ENCODE data around the gene HAUS1. TPM values are rescaled to one million over a fixed set of nuclear protein-coding genes. Genes with fewer than 3 reads are reported as not detected.

HAUS1 gene
- total RNA-seq, 1 experiment from 2014 or later = 58.7 TPM

DNA sequence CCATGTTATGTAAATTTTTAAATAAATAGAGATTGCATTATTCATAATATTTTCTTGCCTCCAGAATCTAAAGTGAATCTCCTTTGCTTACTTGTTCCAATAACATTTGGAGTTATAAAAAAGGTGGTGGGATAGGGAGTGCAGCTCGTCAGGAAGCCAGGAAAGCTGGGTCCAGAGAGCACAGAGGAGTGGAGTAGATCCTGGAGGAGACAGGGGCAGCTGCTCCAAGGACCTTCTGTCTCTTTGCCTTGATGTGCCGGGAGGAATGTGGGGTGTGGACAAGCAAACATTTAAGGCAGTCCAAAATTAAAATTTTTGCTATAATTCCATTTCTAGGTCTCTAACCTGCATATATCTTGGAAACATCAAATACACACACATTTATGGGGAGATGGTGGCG lies 29.3 kb downstream of the HAUS1 start:
- no peak for DNase-seq (ENCODE audit: low spot score)
- ChIA-PET CTCF (no interaction called here), POLR2A (no interaction called here)
- ATAC-seq = no peak
- Mint-ChIP-seq H3K27ac (0 out of 2 replicates have a peak overlapping the region, but pooled peaks have one; percentile 39), H3K4me3 (no peak overlapping the region), H3K9me3 (no peaks in the 10 kb centered on the region), H3K27me3 (ENCODE audit: low read depth) (no peaks in the 10 kb centered on the region), H3K36me3 (peaks cover 13% of the 10 kb centered on the region), H3K4me1 (peaks cover 20% of the 10 kb centered on the region)
- TF ChIP-seq, protein P1, sequence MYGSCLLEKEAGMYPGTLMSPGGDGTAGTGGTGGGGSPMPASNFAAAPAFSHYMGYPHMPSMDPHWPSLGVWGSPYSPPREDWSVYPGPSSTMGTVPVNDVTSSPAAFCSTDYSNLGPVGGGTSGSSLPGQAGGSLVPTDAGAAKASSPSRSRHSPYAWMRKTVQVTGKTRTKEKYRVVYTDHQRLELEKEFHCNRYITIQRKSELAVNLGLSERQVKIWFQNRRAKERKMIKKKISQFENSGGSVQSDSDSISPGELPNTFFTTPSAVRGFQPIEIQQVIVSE (CRISPR knock-in tag; IDR thresholded peaks at IDR 0.05; ENCODE audit: borderline replicate concordance) = no peak

DNA sequence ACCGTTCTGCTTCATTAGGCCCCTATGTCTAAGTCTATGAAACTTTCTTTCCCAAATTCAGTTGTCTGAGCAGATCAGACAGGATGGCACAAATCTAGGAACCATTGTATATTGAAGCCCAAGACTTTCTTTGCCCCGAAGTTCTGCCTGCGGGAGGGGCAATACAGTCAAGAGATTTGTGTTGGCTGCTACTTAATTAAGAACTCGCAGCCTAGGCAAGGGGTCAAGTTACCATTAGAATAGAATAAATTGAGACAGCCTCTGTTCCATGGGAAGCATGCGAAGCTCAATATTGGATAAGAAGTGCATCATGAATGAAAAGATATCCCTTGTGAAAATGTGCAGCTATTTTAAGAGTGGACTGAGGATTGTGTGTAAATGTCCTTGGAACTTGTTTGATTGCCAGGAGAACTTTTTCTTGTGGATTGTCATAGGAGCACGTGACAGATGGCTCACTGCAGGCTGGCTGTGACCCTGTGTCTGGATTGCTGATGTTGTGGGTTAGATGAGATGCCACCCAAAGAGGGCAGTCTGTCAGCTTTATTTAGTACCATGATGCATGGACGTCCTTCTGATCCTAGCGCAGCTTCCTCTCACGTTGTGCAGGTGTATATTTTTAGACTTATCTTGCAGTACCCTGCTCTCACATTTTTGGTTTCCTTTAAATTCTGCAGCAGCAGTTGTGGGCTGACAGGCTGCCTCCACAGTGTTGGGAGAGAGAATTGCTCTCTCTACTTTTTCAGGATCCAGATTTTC lies 30.9 kb downstream of the HAUS1 start:
- peak; percentile 74 for ATAC-seq
- Mint-ChIP-seq H3K4me3 (no peak overlapping the region), H3K27me3 (ENCODE audit: low read depth) (no peaks in the 10 kb centered on the region), H3K4me1 (peaks cover 20% of the 10 kb centered on the region), H3K9me3 (no peaks in the 10 kb centered on the region), H3K27ac (peak overlapping the region; percentile 24), H3K36me3 (peaks cover 2% of the 10 kb centered on the region)
- DNase-seq (ENCODE audit: low spot score) = no peak
- CTCF ChIA-PET = interaction anchor here (1.1 to 1.6 kb wide), 3 partner anchors 38 to 146 kb away, joined by 3 to 5 read pairs (median 4); a partner anchor contains a TSS
- TF ChIP-seq FOXP1 (CRISPR knock-in tag; IDR thresholded peaks at IDR 0.05; ENCODE audit: borderline replicate concordance) (no peak), SP1 (CRISPR knock-in tag; conservative IDR thresholded peaks at IDR 0.05) (0 out of 2 replicates have a peak, but pooled peaks have one; percentile 31), KAT7 (CRISPR knock-in tag; IDR thresholded peaks at IDR 0.05; ENCODE audit: borderline replicate concordance) (no peak)
- TF ChIP-seq, protein P2, sequence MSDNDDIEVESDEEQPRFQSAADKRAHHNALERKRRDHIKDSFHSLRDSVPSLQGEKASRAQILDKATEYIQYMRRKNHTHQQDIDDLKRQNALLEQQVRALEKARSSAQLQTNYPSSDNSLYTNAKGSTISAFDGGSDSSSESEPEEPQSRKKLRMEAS (CRISPR knock-in tag; IDR thresholded peaks at IDR 0.05) = no peak
- TF ChIP-seq, protein P3, sequence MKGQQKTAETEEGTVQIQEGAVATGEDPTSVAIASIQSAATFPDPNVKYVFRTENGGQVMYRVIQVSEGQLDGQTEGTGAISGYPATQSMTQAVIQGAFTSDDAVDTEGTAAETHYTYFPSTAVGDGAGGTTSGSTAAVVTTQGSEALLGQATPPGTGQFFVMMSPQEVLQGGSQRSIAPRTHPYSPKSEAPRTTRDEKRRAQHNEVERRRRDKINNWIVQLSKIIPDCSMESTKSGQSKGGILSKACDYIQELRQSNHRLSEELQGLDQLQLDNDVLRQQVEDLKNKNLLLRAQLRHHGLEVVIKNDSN (CRISPR knock-in tag; IDR thresholded peaks at IDR 0.05) = peak; percentile 48; the same call in 1 of the 2 replicates
- TF ChIP-seq, protein P4, sequence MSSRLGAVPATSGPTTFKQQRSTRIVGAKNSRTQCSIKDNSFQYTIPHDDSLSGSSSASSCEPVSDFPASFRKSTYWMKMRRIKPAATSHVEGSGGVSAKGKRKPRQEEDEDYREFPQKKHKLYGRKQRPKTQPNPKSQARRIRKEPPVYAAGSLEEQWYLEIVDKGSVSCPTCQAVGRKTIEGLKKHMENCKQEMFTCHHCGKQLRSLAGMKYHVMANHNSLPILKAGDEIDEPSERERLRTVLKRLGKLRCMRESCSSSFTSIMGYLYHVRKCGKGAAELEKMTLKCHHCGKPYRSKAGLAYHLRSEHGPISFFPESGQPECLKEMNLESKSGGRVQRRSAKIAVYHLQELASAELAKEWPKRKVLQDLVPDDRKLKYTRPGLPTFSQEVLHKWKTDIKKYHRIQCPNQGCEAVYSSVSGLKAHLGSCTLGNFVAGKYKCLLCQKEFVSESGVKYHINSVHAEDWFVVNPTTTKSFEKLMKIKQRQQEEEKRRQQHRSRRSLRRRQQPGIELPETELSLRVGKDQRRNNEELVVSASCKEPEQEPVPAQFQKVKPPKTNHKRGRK (CRISPR knock-in tag; IDR thresholded peaks at IDR 0.05; ENCODE audit: borderline replicate concordance) = no peak
- TF ChIP-seq, protein P5, sequence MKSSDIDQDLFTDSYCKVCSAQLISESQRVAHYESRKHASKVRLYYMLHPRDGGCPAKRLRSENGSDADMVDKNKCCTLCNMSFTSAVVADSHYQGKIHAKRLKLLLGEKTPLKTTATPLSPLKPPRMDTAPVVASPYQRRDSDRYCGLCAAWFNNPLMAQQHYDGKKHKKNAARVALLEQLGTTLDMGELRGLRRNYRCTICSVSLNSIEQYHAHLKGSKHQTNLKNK (CRISPR knock-in tag; IDR thresholded peaks at IDR 0.05) = no peak
- TF ChIP-seq, protein P6, sequence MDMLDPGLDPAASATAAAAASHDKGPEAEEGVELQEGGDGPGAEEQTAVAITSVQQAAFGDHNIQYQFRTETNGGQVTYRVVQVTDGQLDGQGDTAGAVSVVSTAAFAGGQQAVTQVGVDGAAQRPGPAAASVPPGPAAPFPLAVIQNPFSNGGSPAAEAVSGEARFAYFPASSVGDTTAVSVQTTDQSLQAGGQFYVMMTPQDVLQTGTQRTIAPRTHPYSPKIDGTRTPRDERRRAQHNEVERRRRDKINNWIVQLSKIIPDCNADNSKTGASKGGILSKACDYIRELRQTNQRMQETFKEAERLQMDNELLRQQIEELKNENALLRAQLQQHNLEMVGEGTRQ (CRISPR knock-in tag; IDR thresholded peaks at IDR 0.05) = peak; percentile 74
- POLR2A ChIA-PET = no interaction called here

DNA sequence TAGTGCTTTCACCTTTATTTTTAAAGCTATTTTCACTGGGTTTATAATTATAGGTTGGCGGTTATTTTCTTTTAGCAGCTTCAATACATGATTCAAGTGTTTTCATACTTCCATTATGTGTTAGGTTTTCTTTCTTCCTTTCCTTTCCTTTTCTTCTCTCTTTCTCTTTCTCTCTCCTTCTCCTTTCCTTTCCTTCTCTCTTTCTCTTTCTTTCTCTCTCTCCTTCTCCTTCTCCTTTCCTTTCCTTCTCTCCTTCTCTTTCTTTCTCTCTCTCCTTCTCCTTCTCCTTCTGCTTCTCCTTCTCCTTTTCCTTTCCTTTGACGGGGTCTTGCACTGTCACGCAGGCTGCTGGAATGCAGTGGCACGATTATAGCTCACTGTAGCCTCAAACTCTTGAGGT lies 36.0 kb downstream of the HAUS1 start:
- Mint-ChIP-seq H3K4me1 (peaks cover 14% of the 10 kb centered on the region), H3K27ac (no peak overlapping the region), H3K9me3 (no peaks in the 10 kb centered on the region), H3K4me3 (no peak overlapping the region), H3K27me3 (ENCODE audit: low read depth) (no peaks in the 10 kb centered on the region), H3K36me3 (no peaks in the 10 kb centered on the region)
- DNase-seq (ENCODE audit: low spot score) = no peak
- ChIA-PET POLR2A (no interaction called here), CTCF (interaction anchor here (1.5 to 2.0 kb wide), 2 partner anchors 8 to 33 kb away, joined by 3 to 10 read pairs; a partner anchor contains a TSS)
- no peak for ATAC-seq
- TF ChIP-seq NFYB (CRISPR knock-in tag; conservative IDR thresholded peaks at IDR 0.05; ENCODE audit: low read depth) = no peak
- TF ChIP-seq, protein P3 (CRISPR knock-in tag; IDR thresholded peaks at IDR 0.05) = no peak
- TF ChIP-seq ZNF317 (CRISPR knock-in tag; IDR thresholded peaks at IDR 0.05; ENCODE audit: borderline replicate concordance, low read depth) = no peak
- no peak for TF ChIP-seq ETV6 (CRISPR knock-in tag; IDR thresholded peaks at IDR 0.05)
- no peak for TF ChIP-seq ATF1 (CRISPR knock-in tag; IDR thresholded peaks at IDR 0.05)
- TF ChIP-seq, protein P7, sequence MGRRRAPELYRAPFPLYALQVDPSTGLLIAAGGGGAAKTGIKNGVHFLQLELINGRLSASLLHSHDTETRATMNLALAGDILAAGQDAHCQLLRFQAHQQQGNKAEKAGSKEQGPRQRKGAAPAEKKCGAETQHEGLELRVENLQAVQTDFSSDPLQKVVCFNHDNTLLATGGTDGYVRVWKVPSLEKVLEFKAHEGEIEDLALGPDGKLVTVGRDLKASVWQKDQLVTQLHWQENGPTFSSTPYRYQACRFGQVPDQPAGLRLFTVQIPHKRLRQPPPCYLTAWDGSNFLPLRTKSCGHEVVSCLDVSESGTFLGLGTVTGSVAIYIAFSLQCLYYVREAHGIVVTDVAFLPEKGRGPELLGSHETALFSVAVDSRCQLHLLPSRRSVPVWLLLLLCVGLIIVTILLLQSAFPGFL (CRISPR knock-in tag; IDR thresholded peaks at IDR 0.05; ENCODE audit: borderline replicate concordance) = no peak
- no peak for TF ChIP-seq OVOL2 (CRISPR knock-in tag; IDR thresholded peaks at IDR 0.05; ENCODE audit: borderline replicate concordance)
- TF ChIP-seq, protein P8, sequence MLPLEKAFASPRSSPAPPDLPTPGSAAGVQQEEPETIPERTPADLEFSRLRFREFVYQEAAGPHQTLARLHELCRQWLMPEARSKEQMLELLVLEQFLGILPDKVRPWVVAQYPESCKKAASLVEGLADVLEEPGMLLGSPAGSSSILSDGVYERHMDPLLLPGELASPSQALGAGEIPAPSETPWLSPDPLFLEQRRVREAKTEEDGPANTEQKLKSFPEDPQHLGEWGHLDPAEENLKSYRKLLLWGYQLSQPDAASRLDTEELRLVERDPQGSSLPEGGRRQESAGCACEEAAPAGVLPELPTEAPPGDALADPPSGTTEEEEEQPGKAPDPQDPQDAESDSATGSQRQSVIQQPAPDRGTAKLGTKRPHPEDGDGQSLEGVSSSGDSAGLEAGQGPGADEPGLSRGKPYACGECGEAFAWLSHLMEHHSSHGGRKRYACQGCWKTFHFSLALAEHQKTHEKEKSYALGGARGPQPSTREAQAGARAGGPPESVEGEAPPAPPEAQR (CRISPR knock-in tag; IDR thresholded peaks at IDR 0.05) = no peak
- TF ChIP-seq FOXK1 (CRISPR knock-in tag; IDR thresholded peaks at IDR 0.05) = no peak
- no peak for TF ChIP-seq KAT7 (CRISPR knock-in tag; IDR thresholded peaks at IDR 0.05; ENCODE audit: borderline replicate concordance)
- TF ChIP-seq TP53 (CRISPR knock-in tag; IDR thresholded peaks at IDR 0.05) = no peak
- no peak for TF ChIP-seq IRF2 (CRISPR knock-in tag; IDR thresholded peaks at IDR 0.05; ENCODE audit: borderline replicate concordance, low read depth)
- TF ChIP-seq ESRRA (CRISPR knock-in tag; IDR thresholded peaks at IDR 0.05; ENCODE audit: borderline replicate concordance) = no peak
- TF ChIP-seq ELF4 (CRISPR knock-in tag; IDR thresholded peaks at IDR 0.05; ENCODE audit: low read depth) = no peak

All from WTC11 (cell line).